SW 1271 (cell line): ENCODE data around the gene USP8.
"Not testable (repeated sequence)": the region's sequence is repeated elsewhere in the genome, so short reads cannot be mapped to it uniquely, and the experiment has no call there.

Source experiments
- DNase-seq, 2 experiments: peaks; one replicate each; lab custom pipeline; 2025; lab: John Stamatoyannopoulos, UW

USP8 gene

GRCh38 chr15:50424066-50424890, at the start of gene USP8:
Gene USP8, plus strand, starts transcription at chr15:50424405. Its CDS starts 14,669 bp downstream, at chr15:50439074.
- DNase-seq, result peak; percentile 83 to 88

GRCh38 chr15:50377867-50378751, 46.1 kb upstream of the USP8 start:
- no peak for DNase-seq

GRCh38 chr15:50378776-50379175, 45.4 kb upstream of the USP8 start:
- DNase-seq, result no peak

- DNase-seq, result not testable (repeated sequence)
These were observed 44.8 kb upstream of the USP8 start for GRCh38 chr15:50379413-50379812.

- no peak for DNase-seq
These were observed 44.1 kb upstream of the USP8 start for GRCh38 chr15:50380089-50380488.

GRCh38 chr15:50381438-50381837, 42.8 kb upstream of the USP8 start:
- no peak for DNase-seq

GRCh38 chr15:50382408-50382807, 41.8 kb upstream of the USP8 start:
- DNase-seq, result not testable (repeated sequence)

- DNase-seq, result no peak
These were observed 33.5 kb upstream of the USP8 start for GRCh38 chr15:50390554-50391264.

GRCh38 chr15:50391561-50391960, 32.6 kb upstream of the USP8 start:
- DNase-seq, result not testable (repeated sequence)

GRCh38 chr15:50411870-50412269, 12.3 kb upstream of the USP8 start:
- no peak for DNase-seq

- DNase-seq, result no peak
These were observed 9.6 kb upstream of the USP8 start for GRCh38 chr15:50414624-50415023.

- DNase-seq, result no peak
These were observed 8.3 kb upstream of the USP8 start for GRCh38 chr15:50415752-50416404.

GRCh38 chr15:50416890-50417289, 7.3 kb upstream of the USP8 start:
- DNase-seq, result no peak

- DNase-seq, result no peak
These were observed 6.1 kb upstream of the USP8 start for GRCh38 chr15:50418041-50418583.

- no peak for DNase-seq
These were observed 1.0 kb downstream of the USP8 start for GRCh38 chr15:50425219-50425618.

GRCh38 chr15:50425678-50426246, 1.6 kb downstream of the USP8 start:
- not testable (repeated sequence) for DNase-seq

- no peak for DNase-seq
These were observed 2.2 kb downstream of the USP8 start for GRCh38 chr15:50426428-50426827.

GRCh38 chr15:50431204-50431603, 7.0 kb downstream of the USP8 start:
- DNase-seq, result no peak

- DNase-seq, result no peak
These were observed 8.0 kb downstream of the USP8 start for GRCh38 chr15:50432230-50432629.

- DNase-seq, result no peak
These were observed 11.6 kb downstream of the USP8 start for GRCh38 chr15:50435772-50436171.

- DNase-seq, result no peak
These were observed 14.0 kb downstream of the USP8 start for GRCh38 chr15:50438251-50438650.
